NCI-H2081 treated with DMSO at 0.1 percent for 48 hours (cell line): ENCODE results near the gene ROMO1.

Experiments
- DNase-seq: peaks from one replicate; lab custom pipeline; 2025; lab: John Stamatoyannopoulos, UW

ROMO1 gene

GRCh38 chr20:35699127-35699956 is at the start of gene ROMO1, which contains the start of gene NFS1:
Gene ROMO1 (plus strand): TSS chr20:35699405. CDS start chr20:35699633, 228 bp downstream.
Gene NFS1 (minus strand): TSS chr20:35699352. CDS start chr20:35699288, 64 bp downstream.
- peak; percentile 12 for DNase-seq

- no peak for DNase-seq
These were observed 48.6 kb upstream of the ROMO1 start for GRCh38 chr20:35650632-35651031.

- DNase-seq, result no peak
These were observed 47.2 kb upstream of the ROMO1 start for GRCh38 chr20:35651958-35652357.

- DNase-seq, result no peak
These were observed 46.4 kb upstream of the ROMO1 start for GRCh38 chr20:35652641-35653429.

- DNase-seq, result no peak
These were observed 45.8 kb upstream of the ROMO1 start for GRCh38 chr20:35653430-35653734.

- no peak for DNase-seq
These were observed 45.3 kb upstream of the ROMO1 start for GRCh38 chr20:35653893-35654292.

- no peak for DNase-seq
These were observed 44.8 kb upstream of the ROMO1 start for GRCh38 chr20:35654415-35654814.

- DNase-seq, result no peak
These were observed 41.9 kb upstream of the ROMO1 start for GRCh38 chr20:35657271-35657670.

- no peak for DNase-seq
These were observed 38.9 kb upstream of the ROMO1 start for GRCh38 chr20:35660122-35660937.

- no peak for DNase-seq
These were observed 38.2 kb upstream of the ROMO1 start for GRCh38 chr20:35661053-35661452.

GRCh38 chr20:35661908-35662307 is 37.3 kb upstream of the ROMO1 start:
- no peak for DNase-seq

GRCh38 chr20:35662551-35662950 is 36.7 kb upstream of the ROMO1 start:
- DNase-seq, result no peak

- DNase-seq, result no peak
These were observed 35.4 kb upstream of the ROMO1 start for GRCh38 chr20:35663516-35664465.

GRCh38 chr20:35664466-35665206 is 34.6 kb upstream of the ROMO1 start, which contains the start of the genes CPNE1 and RBM12:
Gene CPNE1 (minus strand): TSS chr20:35664900. CDS start chr20:35632923, 31,977 bp downstream.
Gene RBM12 (minus strand): TSS chr20:35664900. CDS start chr20:35655322, 9,578 bp downstream.
- peak; percentile 81 for DNase-seq

- DNase-seq, result no peak
These were observed 33.3 kb upstream of the ROMO1 start for GRCh38 chr20:35665949-35666288.

GRCh38 chr20:35669221-35669620 is 30.0 kb upstream of the ROMO1 start:
- DNase-seq, result no peak

- DNase-seq, result no peak
These were observed 29.5 kb upstream of the ROMO1 start for GRCh38 chr20:35669681-35670080.

GRCh38 chr20:35673884-35674283 is 25.3 kb upstream of the ROMO1 start:
- no peak for DNase-seq

GRCh38 chr20:35674921-35675320 is 24.3 kb upstream of the ROMO1 start:
- DNase-seq, result no peak

GRCh38 chr20:35680452-35681183 is 18.6 kb upstream of the ROMO1 start:
- no peak for DNase-seq
